Measurements from ENCODE around the gene FLVCR2. TPM values are rescaled to one million over a fixed set of nuclear protein-coding genes. Genes with fewer than 3 reads are reported as not detected.
"Not testable (repeated sequence)": the region's sequence is repeated elsewhere in the genome, so short reads cannot be mapped to it uniquely, and the experiment has no call there.

FLVCR2 gene
- total RNA-seq, 1 donor from 2014 or later = 3.7 TPM

- H3K27ac ChIP-seq = no peak overlapping the region
- no peak for DNase-seq (ENCODE audit: extremely low spot score in 2 of 2)
- H3K36me3 ChIP-seq = no peaks in the 10 kb centered on the region
- H3K4me3 ChIP-seq = no peak overlapping the region
- H3K9me3 ChIP-seq = no peaks in the 10 kb centered on the region
- TF ChIP-seq POLR2AphosphoS5 (IDR thresholded peaks at IDR 0.05; ENCODE audit: insufficient read depth in 1 of 2, low read depth in 1 of 2) = no peak
- TF ChIP-seq POLR2A (IDR thresholded peaks at IDR 0.05) = no peak
- TF ChIP-seq CTCF (IDR thresholded peaks at IDR 0.05) = no peak
- intact Hi-C loops (cut with DNase I) = no loop called here
- H3K4me1 ChIP-seq = no peaks in the 10 kb centered on the region
- no peaks in the 10 kb centered on the region for H3K27me3 ChIP-seq
These were observed 16.8 kb downstream of the FLVCR2 start for GRCh38 chr14:75595226-75595625.

- H3K36me3 ChIP-seq = no peaks in the 10 kb centered on the region
- no peaks in the 10 kb centered on the region for H3K9me3 ChIP-seq
- no peak for DNase-seq (ENCODE audit: extremely low spot score in 2 of 2)
- intact Hi-C loops (cut with DNase I) = no loop called here
- no peaks in the 10 kb centered on the region for H3K27me3 ChIP-seq
- H3K27ac ChIP-seq = no peak overlapping the region
- TF ChIP-seq POLR2AphosphoS5 (IDR thresholded peaks at IDR 0.05; ENCODE audit: insufficient read depth in 1 of 2, low read depth in 1 of 2) (no peak), POLR2A (IDR thresholded peaks at IDR 0.05) (no peak), CTCF (IDR thresholded peaks at IDR 0.05) (no peak)
- no peak overlapping the region for H3K4me3 ChIP-seq
- H3K4me1 ChIP-seq = no peaks in the 10 kb centered on the region
These were observed 18.7 kb downstream of the FLVCR2 start for GRCh38 chr14:75597149-75597548.

GRCh38 chr14:75600100-75600499, 21.7 kb downstream of the FLVCR2 start:
- DNase-seq (ENCODE audit: extremely low spot score in 2 of 2); H3K36me3 ChIP-seq; H3K4me3 ChIP-seq; H3K4me1 ChIP-seq; H3K27me3 ChIP-seq; H3K27ac ChIP-seq; H3K9me3 ChIP-seq; intact Hi-C loops (cut with DNase I): not testable (repeated sequence)

DNA sequence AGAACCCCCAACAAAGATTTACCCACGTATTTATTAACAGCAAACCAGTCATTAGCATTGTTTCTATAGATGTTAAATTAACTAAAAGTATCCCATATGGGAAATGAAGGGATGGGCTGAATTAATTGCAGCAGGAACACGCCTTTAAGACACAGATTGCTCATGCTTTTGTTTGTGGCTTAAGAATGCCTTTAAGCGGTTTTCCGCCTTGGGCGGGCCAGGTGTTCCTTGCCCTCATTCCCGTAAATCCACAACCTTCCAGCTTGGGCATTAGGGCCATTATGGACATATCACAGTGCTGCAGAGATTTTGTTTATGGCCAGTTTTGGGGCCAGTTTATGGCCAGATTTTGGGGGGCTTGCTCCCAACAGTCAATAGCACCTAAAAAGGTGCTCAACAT, 22.6 kb downstream of the FLVCR2 start:
- H3K4me3 ChIP-seq; H3K27me3 ChIP-seq; DNase-seq (ENCODE audit: extremely low spot score in 2 of 2); H3K27ac ChIP-seq; intact Hi-C loops (cut with DNase I); H3K36me3 ChIP-seq; H3K4me1 ChIP-seq; H3K9me3 ChIP-seq: not testable (repeated sequence)

DNA sequence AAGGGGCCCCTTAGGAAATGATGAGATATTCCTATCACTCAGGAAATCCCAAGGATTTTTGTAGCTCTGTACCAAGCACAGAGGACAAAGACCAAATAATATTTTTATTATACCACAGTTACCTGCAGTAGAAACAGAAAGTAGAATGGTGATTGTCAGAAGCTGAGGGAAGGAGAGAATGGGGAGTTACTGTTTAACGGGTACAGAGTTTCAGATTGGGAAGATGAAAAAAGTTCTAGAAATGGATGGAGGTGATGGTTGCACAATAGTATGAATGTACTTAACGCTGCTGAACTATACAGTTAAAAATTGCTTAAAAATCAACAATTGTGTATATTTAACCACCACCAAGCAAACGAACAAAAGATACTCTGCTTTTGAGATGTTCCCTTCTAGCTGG, 24.1 kb downstream of the FLVCR2 start:
- no peaks in the 10 kb centered on the region for H3K9me3 ChIP-seq
- peaks cover 6% of the 10 kb centered on the region for H3K4me1 ChIP-seq
- H3K27ac ChIP-seq = no peak overlapping the region
- H3K36me3 ChIP-seq = no peaks in the 10 kb centered on the region
- intact Hi-C loops (cut with DNase I) = no loop called here
- no peak for TF ChIP-seq CTCF (IDR thresholded peaks at IDR 0.05)
- no peak overlapping the region for H3K4me3 ChIP-seq
- no peaks in the 10 kb centered on the region for H3K27me3 ChIP-seq
- no peak for DNase-seq (ENCODE audit: extremely low spot score in 2 of 2)

DNA sequence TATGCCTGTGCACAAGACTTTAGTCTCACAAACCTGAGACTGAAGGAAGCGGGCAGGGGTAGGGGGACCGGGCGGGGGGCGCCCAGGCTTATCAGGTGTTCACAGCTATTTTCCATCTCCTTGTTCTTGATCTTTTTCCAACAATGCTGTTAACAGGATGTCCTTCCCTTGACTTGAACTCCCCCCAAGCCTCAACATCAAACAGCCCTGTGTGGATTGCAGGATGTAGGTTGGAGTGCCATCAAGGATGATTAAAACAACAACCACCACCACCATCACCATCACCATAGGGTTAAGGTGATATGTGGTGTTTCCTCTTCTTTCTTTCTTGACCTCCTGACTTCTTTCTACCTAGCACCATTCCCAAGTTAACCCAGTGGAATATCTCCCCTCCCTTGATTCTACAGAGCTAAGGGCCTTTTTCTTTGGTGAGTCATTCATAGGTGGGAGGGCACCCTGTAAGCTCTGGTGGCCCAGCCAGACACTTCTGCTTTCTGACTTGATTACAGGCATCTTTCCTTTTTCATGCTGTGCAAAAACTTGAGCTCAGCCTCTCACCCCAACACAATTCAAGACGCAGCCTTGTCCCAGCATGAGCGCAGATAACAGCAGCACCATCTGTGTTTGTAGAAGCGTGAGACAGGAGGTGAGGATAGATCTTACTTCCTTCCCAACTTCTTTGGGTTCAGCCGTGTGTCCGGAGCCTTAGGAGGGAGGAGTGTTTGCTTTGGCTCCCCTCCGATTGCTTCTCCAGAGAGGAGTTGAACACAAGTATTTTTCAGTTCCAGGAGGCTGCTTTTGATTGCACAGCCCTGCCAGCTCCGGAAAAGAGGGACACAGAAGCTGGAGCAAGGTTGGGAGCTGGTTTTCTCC, 26.8 kb downstream of the FLVCR2 start:
- Histone ChIP-seq H3K9me3 (no peaks in the 10 kb centered on the region), H3K27me3 (no peaks in the 10 kb centered on the region), H3K36me3 (no peaks in the 10 kb centered on the region), H3K4me3 (no peak overlapping the region), H3K27ac (no peak overlapping the region), H3K4me1 (peaks cover 11% of the 10 kb centered on the region)
- intact Hi-C loops (cut with DNase I) = no loop called here
- TF ChIP-seq POLR2A (IDR thresholded peaks at IDR 0.05) (no peak), POLR2AphosphoS5 (IDR thresholded peaks at IDR 0.05; ENCODE audit: insufficient read depth in 1 of 2, low read depth in 1 of 2) (no peak), CTCF (IDR thresholded peaks at IDR 0.05) (no peak)
- DNase-seq (ENCODE audit: extremely low spot score in 2 of 2) = no peak

All from vagina (tissue), 2 donors.